Activated gamma-delta T cell treated with anti-CD3 and anti-CD28 coated beads, Interleukin-2, amount 50 U/mL, for 16 hours (primary cell): ENCODE results near the gene RMND5B.
"Not testable (repeated sequence)": the region's sequence is repeated elsewhere in the genome, so short reads cannot be mapped to it uniquely, and the experiment has no call there.

ENCODE experiments used
- DNase-seq: peaks from one replicate; pipeline ENCODE4 v3.0.0-alpha.2; 2020; ENCODE audit warnings: low read depth

The RMND5B gene

DNA sequence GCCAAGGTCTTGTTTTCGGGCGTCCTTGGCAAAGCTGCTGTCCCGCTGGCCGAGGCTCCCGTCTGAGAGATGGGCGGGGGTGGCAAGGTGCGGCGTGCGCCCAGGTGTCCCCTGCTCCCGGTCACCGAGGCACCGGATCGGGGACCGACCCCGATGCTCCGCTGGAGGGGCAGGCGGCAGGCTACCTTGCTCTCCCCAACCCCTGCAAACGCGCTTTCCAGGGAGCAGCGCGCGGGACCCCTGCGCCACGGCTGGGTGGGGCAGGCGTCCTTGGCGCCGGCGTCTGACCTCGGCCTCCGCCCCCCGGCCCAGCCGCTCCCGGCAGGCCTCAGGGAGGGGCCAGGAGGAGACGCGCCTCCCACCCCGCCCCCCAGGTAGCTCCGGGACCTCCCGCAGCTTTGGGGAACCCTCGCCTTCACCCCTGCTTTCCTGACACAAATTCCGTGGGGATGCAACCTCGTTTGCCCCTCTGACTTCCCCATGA, 16.9 kb upstream of the RMND5B start:
- no peak for DNase-seq

GRCh38 chr5:178114325-178115135, 16.3 kb upstream of the RMND5B start:
- DNase-seq: peak; percentile 41

DNA sequence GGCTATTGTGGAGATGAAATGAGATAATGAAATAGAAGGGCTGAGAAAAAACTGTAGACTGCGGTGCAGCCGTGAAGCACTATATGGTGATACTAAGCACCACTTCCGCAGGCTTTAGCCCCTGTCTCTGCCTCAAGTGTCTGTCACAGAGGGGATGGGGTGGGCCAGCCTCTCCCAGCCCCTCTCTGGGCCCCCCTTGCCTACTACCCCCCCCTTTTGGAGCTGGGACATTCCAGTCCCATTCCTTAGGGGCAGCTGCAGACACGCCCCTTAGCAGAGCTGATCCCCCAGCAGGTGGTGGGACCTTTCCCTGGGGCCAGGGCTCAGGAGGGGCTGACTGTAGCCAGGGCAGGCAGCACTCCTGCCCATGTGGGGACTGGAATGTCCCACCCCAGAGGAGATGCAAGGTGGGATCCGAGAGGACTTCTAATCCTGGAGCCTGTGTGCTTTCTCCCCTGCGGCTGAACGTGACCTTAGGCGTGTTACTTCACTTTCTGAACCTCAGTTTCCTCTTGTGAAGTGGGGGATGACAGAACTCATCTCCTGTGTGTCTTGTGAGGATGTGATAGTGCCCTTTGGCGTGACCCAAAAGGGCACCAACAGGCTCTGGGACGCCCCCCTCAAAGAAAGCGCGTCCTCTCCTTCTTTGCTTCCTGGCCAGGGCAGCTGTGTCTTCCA, 15.5 kb upstream of the RMND5B start:
- DNase-seq: no peak

DNA sequence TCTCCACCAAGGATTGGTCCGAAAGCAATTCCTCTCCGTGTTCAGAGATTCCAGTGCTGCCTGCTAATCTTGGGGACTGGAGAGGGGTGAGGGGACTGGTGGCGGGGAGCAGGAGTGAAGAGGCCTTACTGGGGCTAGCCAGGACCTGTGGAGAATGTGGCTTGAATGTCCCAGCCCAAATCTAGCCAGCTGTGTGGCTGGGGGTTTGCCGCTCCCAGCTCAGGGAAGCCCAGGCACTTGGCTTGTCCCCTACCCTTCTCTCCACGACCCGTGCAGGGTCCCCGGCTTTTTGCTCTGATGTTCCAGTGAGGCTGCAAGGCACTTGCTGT, 15.0 kb upstream of the RMND5B start:
- no peak for DNase-seq

DNA sequence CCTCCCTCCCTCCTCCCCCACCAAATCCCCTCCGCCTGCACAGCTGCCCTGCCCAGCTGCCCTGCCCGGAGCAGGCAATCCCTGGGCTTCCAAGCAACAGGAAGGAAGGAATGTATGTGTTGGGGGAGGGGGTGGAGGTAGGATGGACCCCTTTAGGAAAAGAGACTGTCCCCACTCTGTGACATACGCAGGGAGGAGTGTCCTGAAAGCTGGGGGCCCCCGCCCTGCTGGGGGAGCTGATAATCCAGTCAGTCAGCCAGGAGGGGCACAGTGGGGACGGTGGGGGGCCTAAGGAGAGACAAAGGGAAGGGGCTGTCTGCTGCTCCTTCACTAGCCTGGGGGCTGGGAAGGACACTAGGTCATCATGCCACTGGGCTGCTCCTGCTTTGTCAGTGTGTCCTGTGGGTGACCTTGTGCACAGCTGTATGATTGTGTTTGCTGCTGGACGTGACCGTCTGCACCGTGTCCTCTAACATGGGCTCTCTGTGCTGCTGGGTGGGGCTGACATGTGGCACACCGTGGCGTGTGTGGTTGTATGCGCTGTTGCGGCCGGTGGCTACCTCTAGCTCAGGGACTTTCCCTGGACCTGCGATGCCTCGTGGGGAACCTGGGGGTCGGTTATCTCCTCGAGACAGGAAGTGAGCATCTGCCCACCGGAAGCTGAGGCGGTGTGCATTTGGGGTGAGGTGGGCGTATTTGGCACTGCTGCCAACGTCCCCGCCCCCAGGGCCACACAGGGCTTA, 14.5 kb upstream of the RMND5B start:
- peak; percentile 83 for DNase-seq

GRCh38 chr5:178117923-178118701, 12.7 kb upstream of the RMND5B start:
- no peak for DNase-seq

DNA sequence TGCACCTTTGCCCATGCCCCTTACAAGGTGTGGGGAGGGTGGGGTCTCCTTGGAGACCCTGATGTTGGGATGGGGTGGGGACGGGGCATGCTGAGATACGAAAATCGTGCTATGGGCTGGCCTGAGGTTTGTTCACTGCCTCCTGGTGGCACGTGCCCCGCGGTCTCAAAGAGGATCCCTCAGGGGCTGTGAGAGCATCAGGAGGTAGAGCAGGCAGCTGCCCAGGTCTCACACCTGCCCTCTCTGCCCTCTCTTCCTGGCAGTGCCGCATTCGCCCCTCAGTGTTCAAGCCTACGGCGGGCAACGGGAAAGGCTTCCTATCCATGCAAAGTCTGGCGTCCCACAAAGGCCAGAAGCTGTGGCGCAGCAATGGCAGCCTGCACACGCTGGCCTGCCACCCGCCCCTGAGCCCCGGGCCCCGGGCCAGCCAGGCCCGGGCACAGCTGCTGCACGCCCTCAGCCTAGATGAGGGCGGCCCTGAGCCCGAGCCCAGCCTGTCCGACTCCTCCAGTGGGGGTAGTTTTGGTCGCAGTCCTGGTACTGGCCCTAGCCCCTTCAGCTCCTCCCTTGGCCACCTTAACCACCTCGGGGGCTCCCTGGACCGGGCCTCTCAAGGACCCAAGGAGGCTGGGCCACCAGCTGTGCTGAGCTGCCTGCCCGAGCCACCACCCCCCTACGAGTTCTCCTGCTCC, 10.8 kb upstream of the RMND5B start:
- DNase-seq: no peak

GRCh38 chr5:178120607-178121357, 10.0 kb upstream of the RMND5B start:
- peak; percentile 69 for DNase-seq

- DNase-seq: no peak
Measured at GRCh38 chr5:178121391-178122276, 9.2 kb upstream of the RMND5B start.

GRCh38 chr5:178122346-178122745, 8.5 kb upstream of the RMND5B start:
- no peak for DNase-seq

- no peak for DNase-seq
Measured at GRCh38 chr5:178123094-178123965, 7.5 kb upstream of the RMND5B start.

DNA sequence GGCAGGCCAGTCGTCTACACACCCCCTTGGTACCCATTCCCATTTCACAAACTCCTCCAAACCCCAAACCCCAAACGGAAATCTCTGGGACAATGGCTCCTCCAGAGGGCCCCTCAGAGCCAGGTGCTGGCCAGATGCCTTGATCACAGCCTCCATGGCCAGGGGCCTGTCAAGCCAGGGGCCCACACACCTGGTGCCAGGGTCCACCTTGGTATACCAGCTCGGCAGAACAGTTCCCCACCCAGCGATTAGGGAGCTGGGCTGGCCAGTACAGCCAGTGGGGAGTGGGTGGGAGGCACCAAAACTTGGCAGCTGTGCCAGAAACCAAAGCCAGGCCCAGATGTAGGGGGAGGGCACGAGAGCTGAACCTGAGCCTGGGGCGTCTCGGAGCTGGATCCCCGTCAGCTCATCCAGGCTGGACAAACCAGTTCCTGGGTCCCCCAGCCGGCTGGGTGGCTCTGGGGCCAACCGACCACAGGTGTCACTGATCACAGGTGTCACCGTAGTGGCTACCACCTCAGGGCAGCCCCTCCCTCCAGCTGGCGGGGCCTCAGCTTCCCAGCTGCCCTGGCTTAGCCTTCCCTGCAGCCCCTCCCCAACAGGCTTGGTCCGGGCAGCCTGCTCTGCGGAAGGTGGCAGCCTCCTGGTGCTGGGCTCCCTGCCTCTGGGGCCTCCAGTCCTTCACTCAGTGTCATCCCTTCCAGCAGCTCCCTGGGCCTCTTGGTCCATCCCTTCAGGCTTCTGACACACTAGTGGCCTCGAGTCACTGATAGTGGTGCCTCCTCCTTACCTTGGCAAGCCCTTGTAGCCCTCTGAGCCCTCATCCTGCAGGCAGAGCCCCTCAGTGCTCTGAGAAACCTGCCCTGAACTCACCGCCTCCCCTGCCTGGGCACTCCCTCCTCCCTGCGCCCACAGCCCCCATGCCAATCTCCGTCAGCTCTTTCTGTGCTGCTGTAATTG, 6.6 kb upstream of the RMND5B start:
- no peak for DNase-seq

DNA sequence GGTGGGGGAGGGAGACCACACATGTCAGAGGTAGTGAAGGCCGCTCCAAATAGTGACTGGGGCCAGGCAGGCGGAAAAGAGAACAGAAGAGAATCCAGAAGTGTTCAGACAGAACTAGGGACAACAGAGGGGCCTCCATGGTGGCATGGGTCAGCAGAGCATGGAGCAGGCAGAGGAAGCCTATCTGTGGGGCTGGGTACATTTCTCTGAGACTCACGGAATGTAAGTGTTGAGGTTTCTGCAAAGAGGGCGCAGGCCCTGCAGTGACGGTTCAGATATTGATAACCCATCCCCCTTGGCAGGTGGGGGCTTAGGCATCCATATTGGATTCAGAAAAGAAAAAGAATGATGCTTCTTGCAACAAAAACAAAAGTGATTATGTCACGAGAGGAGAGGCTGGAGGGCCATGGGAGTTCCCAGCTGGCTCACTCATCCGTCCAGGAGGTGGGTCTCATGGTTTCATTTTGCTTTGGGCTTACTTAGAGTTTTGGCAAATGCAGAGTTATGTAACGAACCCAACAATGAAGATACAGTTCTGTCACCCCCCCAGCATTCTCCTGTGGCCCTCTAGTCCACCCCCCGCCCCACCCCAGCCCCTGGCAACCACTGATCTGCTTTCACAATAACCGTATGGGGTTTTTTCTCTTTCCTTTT, 5.4 kb upstream of the RMND5B start:
- DNase-seq: no peak

- no peak for DNase-seq
Measured at GRCh38 chr5:178126556-178126955, 4.3 kb upstream of the RMND5B start.

- DNase-seq: not testable (repeated sequence)
Measured at GRCh38 chr5:178127300-178128009, 3.4 kb upstream of the RMND5B start.

DNA sequence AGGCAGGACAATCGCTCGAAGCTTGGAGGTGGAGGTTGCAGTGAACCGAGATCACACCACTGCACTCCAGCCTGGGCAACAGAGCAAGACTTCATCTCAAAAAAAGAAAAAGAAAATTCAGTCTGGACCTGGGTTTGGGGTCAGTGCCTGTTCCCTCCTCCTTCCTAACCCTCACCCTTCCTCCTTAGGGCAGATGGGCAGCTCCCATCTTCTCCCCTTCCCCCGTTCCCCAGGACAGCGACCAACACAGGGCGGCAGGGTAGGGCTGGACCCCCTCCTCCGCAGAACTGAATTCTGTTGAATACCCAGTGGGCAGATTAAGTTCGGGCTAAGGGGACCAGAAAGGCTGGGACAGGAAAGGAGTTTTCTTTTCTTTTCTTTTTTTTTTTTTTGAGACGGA, 1.5 kb upstream of the RMND5B start:
- no peak for DNase-seq
